ENCODE results near the gene USP34.
A peak's percentile ranks its signal among the peaks of the same experiment; 100 is the strongest.

Gene USP34

GRCh38 chr2:61193670-61194561, 277.0 kb downstream of the USP34 start:
- Mint-ChIP-seq H3K27ac (no peak overlapping the region), H3K4me3 (no peak overlapping the region), H3K36me3 (ENCODE audit: low read depth) (peaks cover 48% of the 10 kb centered on the region), H3K4me1 (no peaks in the 10 kb centered on the region), H3K27me3 (ENCODE audit: low read depth) (no peaks in the 10 kb centered on the region), H3K9me3 (no peaks in the 10 kb centered on the region)
- TF ChIP-seq CTCF (IDR thresholded peaks at IDR 0.05; ENCODE audit: unreplicated experiment in 3 of 3): no peak

- no peaks in the 10 kb centered on the region for H3K9me3 Mint-ChIP-seq
- H3K4me1 Mint-ChIP-seq: peaks cover 16% of the 10 kb centered on the region
- TF ChIP-seq CTCF (IDR thresholded peaks at IDR 0.05; ENCODE audit: unreplicated experiment in 3 of 3): no peak
- no peaks in the 10 kb centered on the region for H3K27me3 Mint-ChIP-seq (ENCODE audit: low read depth)
- H3K36me3 Mint-ChIP-seq (ENCODE audit: low read depth): peaks cover 90% of the 10 kb centered on the region
- no peak overlapping the region for H3K27ac Mint-ChIP-seq
- H3K4me3 Mint-ChIP-seq: no peak overlapping the region
These were observed 283.8 kb downstream of the USP34 start for GRCh38 chr2:61187085-61187484.

GRCh38 chr2:61185231-61185728, 285.6 kb downstream of the USP34 start:
- no peaks in the 10 kb centered on the region for H3K9me3 Mint-ChIP-seq

GRCh38 chr2:61184263-61184662, 286.6 kb downstream of the USP34 start:
- Mint-ChIP-seq H3K9me3 (no peaks in the 10 kb centered on the region), H3K27ac (no peak overlapping the region), H3K4me1 (peaks cover 44% of the 10 kb centered on the region), H3K27me3 (ENCODE audit: low read depth) (no peaks in the 10 kb centered on the region), H3K4me3 (no peak overlapping the region), H3K36me3 (ENCODE audit: low read depth) (peaks cover 84% of the 10 kb centered on the region)
- no peak for TF ChIP-seq CTCF (IDR thresholded peaks at IDR 0.05; ENCODE audit: unreplicated experiment in 3 of 3)

More at GRCh38 chr2:61185231-61185728, 285.6 kb downstream of the USP34 start:
- H3K4me1 Mint-ChIP-seq: peaks cover 34% of the 10 kb centered on the region
- H3K4me3 Mint-ChIP-seq: no peak overlapping the region
- peaks cover 91% of the 10 kb centered on the region for H3K36me3 Mint-ChIP-seq (ENCODE audit: low read depth)
- H3K27me3 Mint-ChIP-seq (ENCODE audit: low read depth): no peaks in the 10 kb centered on the region
- TF ChIP-seq CTCF (IDR thresholded peaks at IDR 0.05; ENCODE audit: unreplicated experiment in 3 of 3): no peak
- H3K27ac Mint-ChIP-seq: peak overlapping the region; percentile 4 to 22 (median 15)

GRCh38 chr2:61183795-61184194, 287.1 kb downstream of the USP34 start:
- H3K27me3 Mint-ChIP-seq (ENCODE audit: low read depth): no peaks in the 10 kb centered on the region
- no peak overlapping the region for H3K4me3 Mint-ChIP-seq
- no peak for TF ChIP-seq CTCF (IDR thresholded peaks at IDR 0.05; ENCODE audit: unreplicated experiment in 3 of 3)
- H3K4me1 Mint-ChIP-seq: peaks cover 49% of the 10 kb centered on the region
- no peaks in the 10 kb centered on the region for H3K9me3 Mint-ChIP-seq
- H3K36me3 Mint-ChIP-seq (ENCODE audit: low read depth): peaks cover 82% of the 10 kb centered on the region
- no peak overlapping the region for H3K27ac Mint-ChIP-seq

- Mint-ChIP-seq H3K27ac (peak overlapping the region; percentile 67 to 90 (median 69)), H3K36me3 (ENCODE audit: low read depth) (peaks cover 65% of the 10 kb centered on the region), H3K4me3 (peak overlapping the region in 2 of 3 experiments; percentile 74 to 81), H3K27me3 (ENCODE audit: low read depth) (no peaks in the 10 kb centered on the region), H3K4me1 (peaks cover 56% of the 10 kb centered on the region), H3K9me3 (no peaks in the 10 kb centered on the region)
- TF ChIP-seq CTCF (IDR thresholded peaks at IDR 0.05; ENCODE audit: unreplicated experiment in 3 of 3): no peak
These were observed 288.9 kb downstream of the USP34 start for GRCh38 chr2:61182059-61182383.
